NCI-H1436 (cell line): ENCODE measurements around the gene ABHD6.
"Not testable (repeated sequence)": the region's sequence is repeated elsewhere in the genome, so short reads cannot be mapped to it uniquely, and the experiment has no call there.

ENCODE experiments used
- DNase-seq: peaks from one replicate; lab custom pipeline; 2025; lab: John Stamatoyannopoulos, UW

ABHD6 gene

DNA sequence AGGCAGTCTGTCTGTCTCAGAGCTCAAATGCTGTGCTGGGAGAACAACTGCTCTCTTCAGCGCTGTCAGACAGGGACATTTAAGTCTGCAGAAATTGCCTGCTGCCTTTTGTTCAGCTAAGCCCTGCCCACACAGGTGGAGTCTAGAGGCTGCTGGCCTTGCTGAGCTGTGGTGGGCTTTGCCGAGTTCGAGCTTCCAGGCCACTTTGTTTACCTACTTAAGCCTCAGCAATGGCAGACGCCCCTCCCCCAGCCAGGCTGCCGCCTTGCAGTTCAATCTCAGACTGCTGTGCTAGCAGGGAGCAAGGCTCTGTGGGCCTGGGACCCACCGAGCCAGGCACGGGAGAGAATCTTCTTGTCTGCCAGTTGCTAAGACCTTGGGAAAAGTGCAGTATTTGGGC is 43.5 kb downstream of the ABHD6 start:
- DNase-seq: no peak

DNA sequence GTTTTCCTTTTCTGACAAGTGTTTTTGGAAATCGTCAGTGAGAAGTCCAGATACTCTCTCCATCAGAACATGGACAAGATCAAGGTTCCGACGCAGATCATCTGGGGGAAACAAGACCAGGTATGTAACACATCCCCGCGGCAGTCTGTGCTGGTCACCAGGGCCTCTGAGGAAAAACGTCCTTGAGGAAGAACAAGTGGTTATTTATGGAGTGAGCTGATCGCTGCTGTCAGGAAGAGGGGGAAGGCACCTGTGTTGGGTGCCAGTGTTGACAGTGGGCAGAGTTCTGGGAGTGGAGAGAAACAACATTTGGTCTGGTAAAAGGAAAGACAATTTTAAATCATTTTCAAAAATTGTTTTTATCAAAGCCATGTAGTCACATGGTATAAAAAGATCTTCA is 47.7 kb downstream of the ABHD6 start:
- no peak for DNase-seq

DNA sequence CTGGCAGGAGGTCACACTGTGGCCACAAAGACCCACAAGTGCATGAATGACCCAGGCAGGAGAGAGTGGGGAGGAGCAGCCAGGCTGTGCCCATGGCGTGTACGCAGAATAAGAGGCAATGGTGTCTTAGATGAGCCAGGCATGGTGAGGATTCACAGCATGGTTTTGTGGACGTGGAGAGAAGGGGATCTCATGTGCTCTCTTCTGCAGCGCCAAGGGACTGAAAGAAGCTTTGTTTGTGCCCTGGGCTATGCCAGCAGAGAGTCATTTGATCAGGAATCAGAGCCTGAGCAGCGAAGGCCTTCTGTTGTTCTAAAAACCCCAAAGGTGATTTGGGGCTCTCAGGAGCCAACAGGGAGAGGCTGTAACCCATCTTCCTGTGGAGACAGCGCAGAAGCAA is 49.8 kb downstream of the ABHD6 start:
- DNase-seq: no peak

DNA sequence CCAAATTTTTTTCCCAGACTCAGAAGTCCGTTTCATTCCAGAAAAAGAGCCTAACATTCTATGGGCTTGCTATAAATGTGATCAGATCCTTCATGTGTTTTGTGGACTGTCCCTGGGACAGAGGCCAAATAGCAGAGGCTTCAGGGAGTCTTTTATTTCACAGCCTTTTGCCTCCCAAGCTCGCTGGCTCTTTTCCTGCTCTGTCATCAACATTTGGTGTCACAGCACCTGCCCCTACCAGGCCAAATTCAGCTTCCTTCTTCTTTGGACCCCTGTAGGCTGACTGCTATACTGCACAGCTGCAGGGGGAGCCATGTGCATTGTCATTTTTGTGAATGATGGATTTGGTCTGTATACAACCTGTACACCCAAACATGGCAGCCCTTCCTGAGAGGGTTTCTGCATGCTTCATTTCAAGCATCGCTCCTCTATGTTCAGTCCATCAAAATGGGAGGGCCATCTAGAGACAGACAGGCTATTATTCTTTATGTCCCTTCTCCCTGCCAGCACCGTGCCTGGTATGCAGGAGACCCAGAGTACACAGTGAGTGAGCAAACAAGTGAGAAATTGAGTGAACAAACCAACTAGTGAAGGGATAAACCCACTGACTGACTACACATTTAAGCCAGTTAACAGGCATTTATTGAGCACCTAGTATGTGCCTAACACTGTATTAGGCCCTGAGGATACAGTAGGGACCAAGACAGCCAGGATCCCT is 50.6 kb downstream of the ABHD6 start:
- DNase-seq: no peak

DNA sequence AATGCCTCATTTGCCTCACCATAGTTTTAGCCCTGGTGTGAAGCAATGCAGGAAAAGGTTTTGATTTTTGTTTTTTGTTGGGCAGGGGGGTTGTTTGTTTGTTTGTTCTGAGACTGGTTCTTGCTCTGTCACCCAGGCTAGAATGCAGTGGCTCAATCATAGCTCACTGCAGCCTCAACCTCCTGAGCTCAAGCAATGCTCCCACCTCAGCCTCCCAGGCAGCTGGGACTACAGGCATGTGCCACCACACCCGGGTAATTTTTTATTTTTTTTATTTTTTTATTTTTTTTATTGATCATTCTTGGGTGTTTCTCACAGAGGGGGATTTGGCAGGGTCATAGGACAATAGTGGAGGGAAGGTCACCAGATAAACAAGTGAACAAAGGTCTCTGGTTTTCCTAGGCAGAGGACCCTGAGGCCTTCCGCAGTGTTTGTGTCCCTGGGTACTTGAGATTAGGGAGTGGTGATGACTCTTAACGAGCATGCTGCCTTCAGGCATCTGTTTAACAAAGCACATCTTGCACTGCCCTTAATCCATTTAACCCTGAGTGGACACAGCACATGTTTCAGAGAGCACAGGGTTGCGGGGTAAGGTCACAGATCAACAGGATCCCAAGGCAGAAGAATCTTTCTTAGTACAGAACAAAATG is 51.5 kb downstream of the ABHD6 start:
- not testable (repeated sequence) for DNase-seq

DNA sequence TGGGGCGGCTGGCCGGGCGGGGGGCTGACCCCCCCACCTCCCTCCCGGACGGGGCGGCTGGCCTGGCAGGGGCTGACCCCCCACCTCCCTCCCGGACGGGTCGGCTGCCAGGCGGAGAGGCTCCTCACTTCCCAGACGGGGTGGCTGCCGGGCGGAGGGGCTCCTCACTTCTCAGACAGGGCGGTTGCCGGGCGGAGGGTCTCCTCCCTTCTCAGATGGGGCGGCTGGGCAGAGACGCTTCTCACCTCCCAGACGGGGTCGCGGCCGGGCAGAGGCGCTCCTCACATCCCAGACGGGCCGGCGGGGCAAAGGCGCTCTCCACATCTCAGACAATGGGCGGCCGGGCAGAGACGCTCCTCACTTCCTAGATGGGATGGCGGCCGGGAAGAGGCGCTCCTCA is 52.9 kb downstream of the ABHD6 start:
- not testable (repeated sequence) for DNase-seq

DNA sequence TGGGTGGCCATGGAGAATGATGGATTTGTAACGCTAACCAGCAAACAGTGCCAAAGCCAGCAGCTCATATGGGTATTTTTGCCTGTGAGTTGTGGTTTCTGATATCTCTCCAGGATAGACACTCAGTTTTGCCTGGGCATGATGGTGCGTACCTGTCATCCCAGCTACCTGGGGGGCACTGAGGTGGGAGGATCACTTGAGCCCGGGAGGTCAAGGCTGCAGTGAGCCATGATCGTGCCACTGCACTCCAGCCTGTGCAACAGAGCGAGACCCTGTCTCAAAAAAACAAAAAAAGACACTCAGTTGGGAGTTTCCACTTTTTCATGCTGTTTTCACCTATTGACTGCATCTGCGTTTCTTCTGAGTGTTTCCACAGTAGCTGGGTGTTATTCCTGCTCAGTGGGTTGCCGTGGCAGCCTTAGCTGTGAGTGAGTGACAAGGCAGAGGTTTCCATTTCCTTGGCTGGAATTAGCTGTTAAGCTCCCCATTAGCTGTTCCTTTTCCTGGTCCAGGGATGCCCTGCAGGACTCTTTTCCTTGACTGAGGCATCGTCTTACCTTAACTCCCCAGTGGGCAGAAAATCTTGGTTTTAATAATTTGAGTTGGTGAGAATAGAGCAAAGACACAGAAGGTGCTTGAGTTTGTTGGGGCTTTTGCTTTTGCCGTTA is 54.2 kb downstream of the ABHD6 start:
- DNase-seq: no peak

DNA sequence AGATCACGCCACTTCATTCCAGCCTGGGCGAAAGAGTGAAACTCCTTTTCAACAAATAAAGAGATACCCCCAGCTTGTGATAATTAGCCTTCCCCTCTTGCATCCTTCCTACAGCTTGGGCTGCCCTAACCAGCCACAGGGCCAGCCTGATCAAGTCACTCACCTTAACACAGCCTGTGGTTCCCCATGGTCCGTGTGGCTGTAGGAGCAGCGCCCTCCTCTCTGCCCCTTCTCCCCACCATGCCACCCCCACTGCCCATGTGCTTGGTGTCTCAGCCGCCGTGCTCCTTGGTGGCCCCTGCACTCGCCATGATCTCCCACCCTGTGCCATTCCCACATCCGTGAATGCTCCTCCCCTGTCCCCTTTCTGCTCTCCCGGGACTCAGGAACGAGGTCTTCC is 55.3 kb downstream of the ABHD6 start:
- no peak for DNase-seq

DNA sequence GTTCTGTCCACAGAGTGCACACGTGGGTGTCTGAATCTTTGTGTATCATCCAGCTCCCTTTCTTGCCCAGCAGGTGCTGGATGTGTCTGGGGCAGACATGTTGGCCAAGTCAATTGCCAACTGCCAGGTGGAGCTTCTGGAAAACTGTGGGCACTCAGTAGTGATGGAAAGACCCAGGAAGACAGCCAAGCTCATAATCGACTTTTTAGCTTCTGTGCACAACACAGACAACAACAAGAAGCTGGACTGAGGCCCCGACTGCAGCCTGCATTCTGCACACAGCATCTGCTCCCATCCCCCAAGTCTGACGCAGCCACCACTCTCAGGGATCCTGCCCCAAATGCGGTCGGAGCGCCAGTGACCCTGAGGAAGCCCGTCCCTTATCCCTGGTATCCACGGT is 55.9 kb downstream of the ABHD6 start:
- no peak for DNase-seq

DNA sequence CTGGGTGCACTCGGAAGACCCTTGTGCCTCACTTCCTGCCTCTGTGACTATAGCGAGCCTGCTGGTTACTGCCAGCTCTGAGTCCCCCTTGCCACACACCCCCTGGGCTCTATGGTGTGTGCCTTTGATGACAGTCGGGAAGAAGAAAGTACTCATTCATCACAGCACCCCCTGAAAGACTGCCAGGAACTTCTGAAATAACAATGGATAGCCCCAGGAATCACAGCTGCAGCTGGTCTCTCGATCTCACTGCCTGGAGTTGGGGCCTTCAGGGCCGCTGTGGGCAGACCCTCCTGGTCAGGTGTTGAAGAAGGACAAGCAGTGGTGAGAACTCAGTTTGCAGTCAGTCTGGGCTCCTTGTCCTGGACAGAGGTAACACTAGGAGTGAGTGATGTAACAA is 58.7 kb downstream of the ABHD6 start:
- no peak for DNase-seq

DNA sequence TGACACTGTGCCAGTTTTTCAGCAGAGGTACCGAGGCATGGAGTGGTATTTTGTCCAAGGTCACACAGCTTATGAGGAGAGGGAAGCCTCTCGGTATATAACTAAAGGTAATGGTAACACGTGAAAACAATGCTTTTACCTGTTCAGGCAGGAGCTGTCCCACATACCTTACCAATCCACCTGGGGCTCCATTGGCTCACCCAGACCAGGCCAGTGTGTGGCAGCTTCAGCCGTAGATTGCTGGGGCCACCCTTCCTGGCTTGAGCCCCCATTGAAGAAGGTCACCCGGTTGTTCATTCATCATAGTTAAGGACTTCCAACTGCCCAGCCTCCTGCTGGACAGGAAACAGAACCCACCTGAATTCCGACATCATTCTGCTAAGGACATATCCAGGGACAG is 59.3 kb downstream of the ABHD6 start:
- DNase-seq: no peak

DNA sequence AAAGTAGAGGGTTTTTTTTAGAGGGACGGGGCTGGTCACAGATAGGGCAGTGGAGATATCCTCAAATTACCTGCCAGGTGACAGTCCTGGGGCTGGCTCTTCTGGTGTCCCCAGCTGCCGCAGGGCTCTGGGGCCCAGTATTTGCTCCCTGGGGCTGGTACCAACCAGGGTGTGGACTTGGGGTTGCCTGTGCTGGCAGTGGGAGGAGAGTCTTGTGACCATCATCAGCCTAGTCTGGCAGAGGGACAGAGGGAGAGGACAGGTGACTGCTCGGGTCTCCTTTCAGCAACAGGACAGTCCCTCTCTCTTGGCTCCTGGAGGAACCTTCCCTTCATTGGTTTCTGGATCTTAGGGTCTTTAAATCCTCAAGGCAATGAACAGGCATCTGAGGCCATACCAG is 60.6 kb downstream of the ABHD6 start:
- DNase-seq: no peak

DNA sequence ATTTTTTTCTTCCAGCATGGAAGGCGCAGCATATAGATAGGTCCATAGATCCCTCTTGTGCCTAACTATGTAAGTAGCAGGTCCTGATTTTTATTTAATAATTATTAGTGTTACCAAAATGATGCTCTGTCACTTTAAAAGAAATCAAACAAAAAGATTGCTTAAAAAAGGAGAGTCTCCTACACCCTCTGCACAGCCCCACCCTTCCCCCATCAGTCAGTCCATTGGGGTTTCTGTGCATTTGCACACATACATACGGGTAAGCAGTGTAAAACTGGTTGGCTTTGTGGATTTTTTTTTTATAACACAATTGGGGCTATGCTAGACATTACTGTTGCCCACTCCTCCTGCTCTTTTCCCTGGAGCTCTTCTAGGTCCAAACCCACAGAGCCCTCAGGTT is 61.5 kb downstream of the ABHD6 start:
- no peak for DNase-seq

DNA sequence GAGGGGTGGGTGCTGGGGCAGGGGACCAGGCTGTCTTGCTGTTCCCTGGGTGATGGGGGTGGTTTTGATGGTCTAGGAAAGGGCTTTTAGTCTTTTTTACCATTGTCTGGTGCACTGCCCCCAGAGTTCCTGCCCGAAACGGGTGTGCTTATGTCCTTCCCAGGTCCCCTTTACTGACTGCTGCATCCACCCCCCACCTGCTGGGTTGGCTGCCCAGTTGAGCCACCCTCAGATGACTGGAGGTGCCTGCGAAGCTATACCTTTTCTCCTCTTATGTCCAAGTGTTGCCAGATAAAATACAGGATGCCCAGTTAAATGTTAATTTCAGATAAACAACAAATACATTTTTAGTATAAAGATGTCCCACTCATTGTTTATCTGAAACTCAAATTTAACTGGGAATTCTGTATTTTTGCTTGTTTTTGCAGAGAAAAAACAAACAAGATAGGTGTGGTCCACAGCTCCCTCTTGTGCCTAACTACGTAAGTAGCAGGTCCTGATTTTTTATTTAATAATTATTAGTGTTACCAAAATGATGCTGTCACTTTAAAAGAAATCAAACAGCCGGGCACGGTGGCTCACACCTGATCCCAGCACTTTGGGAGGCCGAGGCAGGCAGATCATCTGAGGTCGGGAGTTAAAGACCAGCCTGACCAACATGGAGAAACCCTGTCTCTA is 62.4 kb downstream of the ABHD6 start:
- no peak for DNase-seq

DNA sequence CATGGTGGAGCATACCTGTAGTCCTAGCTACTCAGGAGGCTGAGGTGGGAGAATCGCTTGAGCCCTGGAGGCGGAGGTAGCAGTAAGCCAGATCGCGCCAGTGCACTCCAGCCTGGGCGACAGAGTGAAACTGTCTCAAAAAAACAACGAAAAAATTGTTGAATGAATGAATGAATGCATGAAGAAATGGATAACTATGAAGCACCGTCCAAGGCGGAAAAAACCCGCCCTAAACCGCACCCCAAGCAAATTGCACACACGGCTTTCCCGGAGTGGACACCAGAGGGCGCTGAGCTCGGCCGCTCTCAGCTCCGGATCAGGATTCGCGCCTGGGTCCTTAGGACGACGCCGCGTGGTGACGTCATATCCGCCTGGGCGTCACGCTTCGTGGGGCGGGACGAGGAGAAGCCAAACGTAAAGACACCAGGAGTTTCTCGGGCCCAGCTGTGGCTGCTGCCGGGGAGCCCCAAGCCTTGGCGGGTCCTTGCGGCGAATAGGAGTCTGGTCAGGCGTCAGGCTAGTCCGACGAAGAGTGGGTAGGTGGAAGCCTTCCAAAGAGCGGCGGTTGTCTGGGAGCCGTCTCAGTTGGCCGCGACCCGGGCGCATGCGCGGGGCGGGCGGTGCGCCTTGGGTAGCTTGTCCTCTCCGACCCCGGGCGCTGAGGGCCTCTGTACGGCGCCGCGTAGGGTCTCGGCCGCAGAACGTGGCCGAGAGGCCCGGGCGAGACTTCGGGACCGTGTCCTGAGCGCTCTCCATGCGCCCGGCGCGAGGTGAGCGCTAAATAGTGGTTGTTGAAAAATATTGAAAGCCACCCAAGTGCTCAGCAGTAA is 68.5 kb downstream of the ABHD6 start, which contains the start of the genes HTD2 and RPP14:
HTD2 (plus strand) TSS at position 639 of the 830 bp plus-strand sequence. CDS start 11,094 bp downstream, outside the sequence.
RPP14 (plus strand) TSS at position 364 of the 830 bp plus-strand sequence. CDS start 4,085 bp downstream, outside the sequence.
- DNase-seq: peak; percentile 88

DNA sequence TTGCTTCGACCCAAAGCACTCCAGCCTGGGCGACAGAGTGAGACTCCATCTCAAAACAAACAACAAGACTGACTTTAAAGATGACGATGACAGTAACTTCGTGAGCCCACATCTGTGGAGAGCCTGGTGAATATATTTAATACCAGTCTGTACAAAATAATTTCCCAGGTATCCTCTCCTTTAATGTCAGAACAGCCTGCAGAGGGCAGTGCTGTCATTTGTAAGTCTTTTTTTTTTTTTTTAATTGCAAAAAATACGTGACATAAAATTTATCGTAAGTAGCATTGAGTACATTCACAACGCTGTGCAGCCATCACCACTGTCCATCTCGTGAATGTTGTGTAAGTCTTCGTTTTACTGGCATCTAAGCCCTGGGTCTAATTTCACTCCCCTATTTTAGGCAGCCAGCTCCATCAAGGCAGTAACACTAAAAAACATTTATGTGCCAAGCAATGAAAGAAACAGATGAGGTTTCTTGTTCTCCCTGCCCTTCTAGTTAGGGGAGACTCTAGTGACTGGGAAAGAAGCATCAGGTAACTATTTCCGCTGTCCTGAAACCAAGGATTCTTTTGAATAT is 70.1 kb downstream of the ABHD6 start:
- peak; percentile 17 for DNase-seq

DNA sequence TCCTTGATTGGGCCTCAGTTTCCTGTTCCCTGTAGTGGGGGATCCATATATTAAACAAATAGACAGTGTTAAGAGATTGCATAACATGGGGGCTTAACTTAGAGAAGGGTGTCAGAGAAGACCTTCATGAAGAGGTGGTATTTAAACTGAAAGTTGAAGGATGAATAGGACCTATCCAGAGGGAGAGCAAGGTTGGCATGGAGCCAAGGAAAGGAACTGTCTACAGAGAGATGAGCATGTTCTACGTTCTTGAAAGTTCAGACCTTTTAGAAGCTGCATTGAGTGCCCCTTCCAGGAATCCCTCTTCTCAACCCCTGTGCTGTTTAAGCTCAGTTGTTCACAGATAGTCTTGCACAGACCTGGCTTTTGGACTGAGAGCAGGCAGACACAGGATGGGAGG is 71.1 kb downstream of the ABHD6 start:
- DNase-seq: no peak

DNA sequence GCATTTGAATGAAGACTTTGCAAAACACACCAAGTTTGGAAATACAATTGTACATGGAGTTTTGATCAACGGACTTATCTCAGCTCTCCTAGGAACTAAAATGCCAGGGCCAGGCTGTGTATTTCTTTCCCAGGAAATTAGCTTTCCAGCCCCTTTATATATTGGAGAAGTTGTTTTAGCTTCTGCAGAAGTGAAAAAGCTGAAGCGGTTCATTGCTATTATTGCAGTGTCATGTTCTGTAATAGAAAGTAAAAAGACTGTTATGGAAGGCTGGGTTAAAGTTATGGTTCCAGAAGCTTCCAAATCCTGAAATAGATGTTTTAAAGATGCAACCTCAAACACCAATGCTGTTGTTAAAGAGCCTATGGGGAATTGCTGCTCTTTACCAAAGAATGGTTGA is 80.2 kb downstream of the ABHD6 start:
- DNase-seq: no peak

DNA sequence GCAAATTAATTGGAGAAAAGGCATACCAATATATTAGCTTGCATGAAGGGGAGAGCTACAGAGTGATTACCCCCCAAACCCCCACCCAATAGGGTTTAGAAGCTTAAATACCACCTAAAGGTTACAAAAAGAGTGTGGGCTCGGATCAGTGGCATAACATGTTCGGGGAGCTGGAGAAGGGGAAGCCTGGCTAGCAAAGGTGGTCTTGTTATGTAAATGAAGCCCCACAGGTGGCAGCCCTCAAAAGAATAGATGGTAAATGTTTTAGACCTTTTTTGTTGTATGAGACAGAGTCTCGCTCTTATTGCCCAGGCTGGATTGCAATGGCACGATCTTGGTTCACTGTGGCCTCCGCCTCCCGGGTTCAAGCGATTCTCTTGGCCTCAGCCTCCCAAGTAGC is 84.2 kb downstream of the ABHD6 start:
- DNase-seq: no peak

DNA sequence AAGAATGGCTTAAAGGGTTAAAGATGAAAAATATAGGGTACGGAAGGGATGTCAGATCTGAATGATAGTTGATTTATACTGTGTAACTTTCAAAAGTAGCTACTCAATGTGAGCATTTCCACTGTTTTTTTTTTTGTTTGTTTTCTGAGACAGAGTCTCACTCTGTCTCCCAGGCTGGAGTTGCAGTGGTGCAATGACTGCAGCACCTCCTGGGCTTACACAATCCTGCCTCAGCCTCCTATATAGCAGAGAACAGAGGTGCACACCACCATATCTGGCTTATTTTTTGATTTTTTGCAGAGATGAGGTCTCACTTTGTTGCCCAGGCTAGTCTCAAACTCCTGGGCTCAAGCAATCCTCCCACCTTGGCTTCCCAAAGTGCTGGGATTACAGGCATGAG is 85.2 kb downstream of the ABHD6 start:
- DNase-seq: no peak
